T-helper 1 cell treated with Interleukin-12 subunit alpha and Interleukin-12 subunit beta and Interleukin-4 antibody, amounts not matched to agents 30 μg/mL and 1 μg/mL, for 36 hours (primary cell): ENCODE results near the gene ARSA.
"Not testable (repeated sequence)": the region's sequence is repeated elsewhere in the genome, so short reads cannot be mapped to it uniquely, and the experiment has no call there.

ENCODE experiments used
- H3K27ac Mint-ChIP-seq: one replicate; pipeline ENCODE4 v1.8.0; 2021; ENCODE audit warnings: mild to moderate bottlenecking, mixed read lengths
- H3K27me3 Mint-ChIP-seq: one replicate; pipeline ENCODE4 v1.8.0; 2021; ENCODE audit warnings: low read depth, mixed read lengths
- H3K36me3 Mint-ChIP-seq: one replicate; pipeline ENCODE4 v1.8.0; 2021; ENCODE audit warnings: low read depth, mixed read lengths
- H3K4me1 Mint-ChIP-seq: one replicate; pipeline ENCODE4 v1.8.0; 2021; ENCODE audit warnings: low read depth, mixed read lengths
- H3K4me3 Mint-ChIP-seq: one replicate; pipeline ENCODE4 v1.8.0; 2021; ENCODE audit warnings: mild to moderate bottlenecking, moderate library complexity, mixed read lengths
- H3K9me3 Mint-ChIP-seq: one replicate; pipeline ENCODE4 v1.8.0; 2021; ENCODE audit warnings: mixed read lengths

Gene ARSA

DNA sequence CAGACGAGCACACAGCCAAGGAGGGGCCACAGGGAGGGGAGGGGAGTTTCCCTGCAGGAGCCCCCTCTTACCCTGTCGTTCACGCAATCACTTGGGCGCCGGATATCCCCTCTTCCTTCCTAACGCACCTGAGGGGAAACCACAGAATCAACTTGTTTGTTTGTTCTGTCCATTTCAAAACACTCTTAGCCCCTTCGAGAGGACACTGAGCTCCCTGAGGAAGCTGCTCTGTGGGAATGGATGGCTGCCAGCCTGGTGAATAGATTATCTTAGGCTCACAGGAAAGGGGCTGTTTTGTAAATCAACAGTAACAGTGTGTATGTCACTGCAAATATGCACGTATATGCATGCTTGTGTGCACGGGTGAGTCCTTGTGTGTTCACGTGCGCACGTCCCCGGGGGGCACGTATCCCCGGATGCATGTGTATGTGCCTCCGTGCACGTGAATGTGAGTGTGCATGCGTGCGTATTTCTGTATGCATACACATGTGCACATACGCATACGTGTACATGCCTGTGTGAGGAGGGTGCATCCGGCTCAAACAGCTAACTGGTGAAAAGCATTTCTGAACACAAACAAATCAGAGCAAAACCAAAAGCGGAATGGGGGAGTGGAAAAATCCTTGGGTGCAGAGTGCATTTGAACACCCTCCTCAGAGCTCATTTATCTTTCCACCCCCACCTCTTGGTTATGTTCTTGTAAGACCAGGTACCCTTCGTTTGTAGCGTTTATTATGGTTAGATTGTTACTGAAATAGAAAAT, 7.2 kb downstream of the ARSA start:
- H3K4me1 Mint-ChIP-seq = peaks cover 28% of the 10 kb centered on the region
- H3K27me3 Mint-ChIP-seq = no peaks in the 10 kb centered on the region
- H3K4me3 Mint-ChIP-seq = peak overlapping the region; percentile 79
- peak overlapping the region; percentile 99 for H3K27ac Mint-ChIP-seq
- no peaks in the 10 kb centered on the region for H3K9me3 Mint-ChIP-seq
- no peaks in the 10 kb centered on the region for H3K36me3 Mint-ChIP-seq

GRCh38 chr22:50614296-50614695, 13.7 kb downstream of the ARSA start:
- not testable (repeated sequence) for H3K9me3 Mint-ChIP-seq, H3K36me3 Mint-ChIP-seq, H3K4me1 Mint-ChIP-seq, H3K27ac Mint-ChIP-seq, H3K4me3 Mint-ChIP-seq
- peaks cover 22% of the 10 kb centered on the region for H3K27me3 Mint-ChIP-seq

DNA sequence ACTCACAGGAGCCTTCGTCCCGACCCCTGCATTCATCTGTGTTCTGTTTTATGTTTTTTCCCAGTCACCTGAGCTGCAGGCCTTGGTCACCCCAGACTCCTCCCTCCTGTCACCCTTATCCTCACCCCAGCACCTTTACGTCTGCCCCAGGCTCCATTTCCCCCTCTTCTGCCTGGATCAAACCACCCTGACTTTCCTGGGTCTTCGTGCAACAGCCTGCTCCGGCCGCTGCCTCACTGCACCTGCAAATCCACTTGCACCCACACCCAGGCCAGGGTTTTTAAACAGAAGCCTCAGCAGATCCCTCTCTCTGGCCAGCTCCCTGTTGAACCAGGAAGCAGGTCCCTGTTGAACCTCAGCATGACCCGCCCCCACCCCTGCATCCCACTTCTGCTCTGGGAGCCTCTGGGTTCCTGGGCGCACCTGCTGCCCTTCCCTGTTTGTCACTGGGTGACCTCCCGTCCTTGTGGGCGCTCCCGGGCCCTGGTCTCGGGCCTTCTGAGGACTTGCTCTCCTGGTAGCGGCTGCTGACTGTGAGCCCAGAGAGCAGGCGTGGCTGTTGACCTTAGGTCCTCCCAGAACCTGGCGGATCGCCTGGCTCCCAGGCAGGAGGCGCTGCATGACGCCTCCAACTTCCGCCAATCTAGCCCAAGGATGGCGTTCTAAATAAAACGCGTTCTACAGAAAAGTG, 14.5 kb downstream of the ARSA start:
- H3K9me3 Mint-ChIP-seq = no peaks in the 10 kb centered on the region

GRCh38 chr22:50612528-50613221, 15.3 kb downstream of the ARSA start:
- no peak overlapping the region for H3K4me3 Mint-ChIP-seq
- no peaks in the 10 kb centered on the region for H3K36me3 Mint-ChIP-seq
- H3K9me3 Mint-ChIP-seq = no peaks in the 10 kb centered on the region
- peaks cover 22% of the 10 kb centered on the region for H3K27me3 Mint-ChIP-seq
- peaks cover 2% of the 10 kb centered on the region for H3K4me1 Mint-ChIP-seq
- no peak overlapping the region for H3K27ac Mint-ChIP-seq

More for the DNA sequence above, 14.5 kb downstream of the ARSA start:
- Mint-ChIP-seq H3K27me3 (peaks cover 22% of the 10 kb centered on the region), H3K36me3 (no peaks in the 10 kb centered on the region), H3K27ac (no peak overlapping the region), H3K4me3 (no peak overlapping the region), H3K4me1 (peaks cover 2% of the 10 kb centered on the region)

- Mint-ChIP-seq H3K4me1 (peaks cover 2% of the 10 kb centered on the region), H3K27me3 (peaks cover 27% of the 10 kb centered on the region), H3K36me3 (no peaks in the 10 kb centered on the region), H3K27ac (no peak overlapping the region), H3K4me3 (no peak overlapping the region), H3K9me3 (no peaks in the 10 kb centered on the region)
Measured at GRCh38 chr22:50612168-50612527, 15.8 kb downstream of the ARSA start.

- no peaks in the 10 kb centered on the region for H3K36me3 Mint-ChIP-seq
- H3K27ac Mint-ChIP-seq = no peak overlapping the region
- no peaks in the 10 kb centered on the region for H3K9me3 Mint-ChIP-seq
- peaks cover 2% of the 10 kb centered on the region for H3K4me1 Mint-ChIP-seq
- H3K27me3 Mint-ChIP-seq = peaks cover 27% of the 10 kb centered on the region
- no peak overlapping the region for H3K4me3 Mint-ChIP-seq
Measured at GRCh38 chr22:50611341-50612060, 16.5 kb downstream of the ARSA start.

DNA sequence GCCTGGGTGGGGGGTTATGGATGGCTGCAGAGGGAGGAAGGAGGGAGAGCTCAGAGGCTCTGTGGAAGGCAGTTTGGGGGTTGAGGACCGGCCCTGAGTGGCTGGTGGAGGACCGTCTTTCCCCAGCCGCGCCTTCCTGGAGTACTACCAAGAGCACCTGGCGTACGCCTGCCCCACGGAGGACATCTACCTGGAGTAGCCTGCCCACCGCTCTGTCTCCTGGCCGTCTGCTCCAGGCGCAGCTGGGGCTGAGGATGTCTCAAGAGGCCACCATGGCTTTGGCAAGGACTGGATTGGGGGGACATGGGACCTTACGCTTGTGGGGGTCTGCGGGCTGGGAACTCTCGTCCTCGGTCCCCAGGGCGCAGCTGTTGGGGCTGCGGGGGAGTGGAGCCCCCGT, 17.4 kb downstream of the ARSA start:
- Mint-ChIP-seq H3K27me3 (peaks cover 26% of the 10 kb centered on the region), H3K4me1 (peaks cover 2% of the 10 kb centered on the region), H3K4me3 (no peak overlapping the region), H3K36me3 (no peaks in the 10 kb centered on the region), H3K9me3 (no peaks in the 10 kb centered on the region), H3K27ac (no peak overlapping the region)

DNA sequence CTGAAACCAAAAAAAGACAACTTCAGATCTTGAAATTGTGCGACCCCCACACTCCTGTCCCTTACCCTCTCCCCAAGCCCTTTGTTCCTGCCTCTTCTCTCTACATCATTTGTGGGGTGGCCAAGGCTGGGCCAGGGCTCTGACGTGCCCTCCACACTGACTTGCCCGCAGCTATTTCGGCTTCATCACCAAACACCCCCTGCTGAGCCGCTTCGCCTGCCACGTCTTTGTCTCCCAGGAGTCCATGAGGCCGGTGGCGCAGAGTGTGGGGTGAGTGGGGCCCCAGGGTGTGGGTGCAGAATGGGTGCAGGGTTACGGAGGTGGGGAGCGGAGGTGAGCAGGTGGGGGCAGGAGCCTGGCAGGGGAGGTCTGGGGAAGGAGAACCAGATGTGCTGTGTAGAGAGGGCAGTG, 17.9 kb downstream of the ARSA start:
- Mint-ChIP-seq H3K9me3 (no peaks in the 10 kb centered on the region), H3K27ac (no peak overlapping the region), H3K27me3 (peaks cover 23% of the 10 kb centered on the region), H3K36me3 (no peaks in the 10 kb centered on the region), H3K4me3 (no peak overlapping the region), H3K4me1 (peaks cover 2% of the 10 kb centered on the region)

DNA sequence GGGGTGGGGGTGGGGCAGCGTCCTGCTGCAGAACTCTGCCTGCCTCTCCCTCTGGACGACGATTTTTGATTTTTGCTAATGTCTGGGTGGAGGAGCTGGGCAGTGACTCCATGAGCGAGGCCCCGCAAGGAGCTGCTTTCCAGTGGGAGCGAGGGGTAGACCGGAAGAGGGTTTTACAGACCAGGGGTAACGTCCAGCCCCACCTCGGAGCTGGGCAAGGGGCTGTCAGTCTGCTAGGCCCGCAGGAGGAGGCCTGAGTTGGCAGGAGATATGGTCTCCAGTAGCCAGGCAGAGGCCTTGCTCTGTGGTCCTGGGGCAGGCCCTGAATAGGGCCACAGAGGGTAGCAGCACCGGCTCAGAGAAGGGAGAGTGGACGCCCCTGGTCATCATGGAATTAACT, 18.4 kb downstream of the ARSA start:
- Mint-ChIP-seq H3K4me3 (no peak overlapping the region), H3K4me1 (peaks cover 2% of the 10 kb centered on the region), H3K27ac (no peak overlapping the region), H3K9me3 (no peaks in the 10 kb centered on the region), H3K27me3 (peaks cover 22% of the 10 kb centered on the region), H3K36me3 (no peaks in the 10 kb centered on the region)

- H3K36me3 Mint-ChIP-seq = no peaks in the 10 kb centered on the region
- H3K9me3 Mint-ChIP-seq = no peaks in the 10 kb centered on the region
- H3K4me3 Mint-ChIP-seq = no peak overlapping the region
- H3K4me1 Mint-ChIP-seq = peaks cover 2% of the 10 kb centered on the region
- peaks cover 17% of the 10 kb centered on the region for H3K27me3 Mint-ChIP-seq
- no peak overlapping the region for H3K27ac Mint-ChIP-seq
Measured at GRCh38 chr22:50608996-50609395, 19.0 kb downstream of the ARSA start.

GRCh38 chr22:50608058-50608840, 19.7 kb downstream of the ARSA start:
- peaks cover 20% of the 10 kb centered on the region for H3K27me3 Mint-ChIP-seq
- H3K27ac Mint-ChIP-seq, H3K4me1 Mint-ChIP-seq, H3K9me3 Mint-ChIP-seq, H3K36me3 Mint-ChIP-seq, H3K4me3 Mint-ChIP-seq: not testable (repeated sequence)

- no peaks in the 10 kb centered on the region for H3K36me3 Mint-ChIP-seq
- peaks cover 26% of the 10 kb centered on the region for H3K27me3 Mint-ChIP-seq
- no peak overlapping the region for H3K4me3 Mint-ChIP-seq
- no peak overlapping the region for H3K27ac Mint-ChIP-seq
- H3K9me3 Mint-ChIP-seq = no peaks in the 10 kb centered on the region
- H3K4me1 Mint-ChIP-seq = peaks cover 2% of the 10 kb centered on the region
Measured at GRCh38 chr22:50607659-50608020, 20.3 kb downstream of the ARSA start.

DNA sequence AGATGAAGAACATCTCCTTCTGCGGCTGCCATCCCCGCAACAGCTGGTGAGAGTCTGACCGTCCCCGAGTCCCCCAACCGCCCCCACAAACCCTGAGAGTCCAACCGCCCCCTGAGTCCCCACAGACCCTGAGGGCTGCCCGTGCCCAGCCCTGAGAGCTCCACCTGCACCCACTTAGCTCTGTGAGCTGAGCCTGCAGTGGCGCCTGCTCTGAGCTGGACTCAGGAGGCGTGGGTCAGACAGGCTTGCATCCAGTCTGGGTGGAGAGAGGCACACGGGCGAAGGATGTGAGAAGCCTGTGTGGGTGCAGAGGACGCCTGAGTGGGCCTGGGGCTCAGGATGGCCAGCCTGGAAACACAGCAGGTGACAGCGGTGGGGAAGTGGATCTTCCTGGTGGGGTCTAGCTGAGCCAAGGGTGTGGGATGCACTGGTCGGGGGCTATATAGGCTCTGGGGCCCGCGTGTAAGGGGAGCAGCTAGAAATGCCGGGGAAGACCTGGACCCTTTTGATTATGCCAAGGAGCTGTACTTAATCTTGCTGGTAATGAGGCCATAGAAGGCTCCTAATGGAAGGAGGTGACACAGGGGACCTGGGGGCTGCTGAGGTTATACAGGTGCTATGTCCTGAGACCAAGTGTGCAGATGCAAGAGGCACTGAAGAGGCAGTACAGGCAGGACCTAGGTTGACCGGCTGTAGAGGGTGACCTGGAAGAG, 20.9 kb downstream of the ARSA start:
- H3K27me3 Mint-ChIP-seq = peaks cover 27% of the 10 kb centered on the region
- no peaks in the 10 kb centered on the region for H3K36me3 Mint-ChIP-seq
- no peak overlapping the region for H3K4me3 Mint-ChIP-seq

More for the DNA sequence above, 20.9 kb downstream of the ARSA start:
- H3K4me1 Mint-ChIP-seq = no peaks in the 10 kb centered on the region
- H3K9me3 Mint-ChIP-seq = no peaks in the 10 kb centered on the region
- H3K27ac Mint-ChIP-seq = no peak overlapping the region
